ENCODE results near the gene SYT3. TPM values are rescaled to one million over a fixed set of nuclear protein-coding genes. Genes with fewer than 3 reads are reported as not detected.

Gene SYT3
- polyA plus RNA-seq, 1 donor (not counting 4 experiments of a cell fraction or from before 2014, with no cell fraction given): not detected

GRCh38 chr19:50661766-50662650 is 22.3 kb upstream of the SYT3 start:
- Histone ChIP-seq H3K27ac (ENCODE audit: control insufficient read depth, insufficient read depth, low read length) (no peak overlapping the region), H2AFZ (ENCODE audit: control insufficient read depth, low read length) (no peak overlapping the region), H3K9ac (ENCODE audit: control insufficient read depth, extremely low read depth, insufficient read depth, low read length) (no peak overlapping the region), H3K4me3 (ENCODE audit: control insufficient read depth in 2 of 3, extremely low read depth in 1 of 3, insufficient read depth in 2 of 3, low read depth in 1 of 3, low read length in 3 of 3) (no peak overlapping the region), H3K9me3 (ENCODE audit: control insufficient read depth, low read depth, low read length) (no peaks in the 10 kb centered on the region), H3K9me1 (ENCODE audit: control insufficient read depth, extremely low read depth, insufficient read depth, low read length) (no peaks in the 10 kb centered on the region), H3K79me2 (ENCODE audit: control insufficient read depth, insufficient read depth, low read length) (no peaks in the 10 kb centered on the region), H3K36me3 (ENCODE audit: control insufficient read depth in 2 of 2, extremely low read depth in 1 of 2, insufficient read depth in 2 of 2, low read length in 2 of 2) (no peaks in the 10 kb centered on the region), H3K4me1 (ENCODE audit: control insufficient read depth, extremely low read depth, insufficient read depth, low read length) (no peaks in the 10 kb centered on the region), H3K4me2 (ENCODE audit: control insufficient read depth, extremely low read depth, insufficient read depth, low read depth, low read length) (no peak overlapping the region), H4K20me1 (ENCODE audit: control insufficient read depth, extremely low read depth, insufficient read depth, low read length) (peaks cover 2% of the 10 kb centered on the region), H3K27me3 (ENCODE audit: control insufficient read depth, extremely low read depth, insufficient read depth, low read length) (peaks cover 20% of the 10 kb centered on the region)
- TF ChIP-seq EZH2 (IDR thresholded peaks at IDR 0.05; ENCODE audit: low read length): no peak
- no peak for DNase-seq (ENCODE audit: low read depth, low spot score)
- dilution Hi-C loops (cut with MboI; ENCODE audit: extremely low pct_ligation_motif_present, low sequenced_read_pairs): no loop called here
- FAIRE-seq: no peak

DNA sequence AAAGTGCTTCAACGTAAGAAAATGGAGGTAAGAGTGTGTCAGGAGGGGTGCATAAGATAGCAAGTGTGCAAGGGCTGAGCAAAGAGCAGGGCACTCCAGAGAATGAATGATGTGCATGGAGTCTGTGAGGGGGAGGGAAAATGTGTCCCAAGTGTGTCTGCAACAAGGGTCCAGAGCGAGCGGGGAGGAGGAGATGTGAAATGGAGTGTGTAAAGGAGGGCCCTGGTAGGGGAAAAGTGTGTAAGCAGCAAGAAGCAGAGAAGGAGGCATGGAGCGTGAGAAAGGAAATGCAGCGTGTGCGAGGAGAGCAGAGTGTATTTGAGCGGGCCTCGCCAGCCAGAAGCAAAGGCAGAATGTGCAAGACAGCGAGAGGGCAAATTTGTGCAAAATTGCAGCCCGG is 21.3 kb upstream of the SYT3 start:
- Histone ChIP-seq H3K4me3 (ENCODE audit: control insufficient read depth in 2 of 3, extremely low read depth in 1 of 3, insufficient read depth in 2 of 3, low read depth in 1 of 3, low read length in 3 of 3) (no peak overlapping the region), H3K9me3 (ENCODE audit: control insufficient read depth, low read depth, low read length) (no peaks in the 10 kb centered on the region), H3K4me2 (ENCODE audit: control insufficient read depth, extremely low read depth, insufficient read depth, low read depth, low read length) (no peak overlapping the region), H3K9me1 (ENCODE audit: control insufficient read depth, extremely low read depth, insufficient read depth, low read length) (no peaks in the 10 kb centered on the region), H3K79me2 (ENCODE audit: control insufficient read depth, insufficient read depth, low read length) (no peaks in the 10 kb centered on the region), H4K20me1 (ENCODE audit: control insufficient read depth, extremely low read depth, insufficient read depth, low read length) (peaks cover 2% of the 10 kb centered on the region), H2AFZ (ENCODE audit: control insufficient read depth, low read length) (no peak overlapping the region), H3K4me1 (ENCODE audit: control insufficient read depth, extremely low read depth, insufficient read depth, low read length) (no peaks in the 10 kb centered on the region), H3K9ac (ENCODE audit: control insufficient read depth, extremely low read depth, insufficient read depth, low read length) (no peak overlapping the region), H3K27ac (ENCODE audit: control insufficient read depth, insufficient read depth, low read length) (no peak overlapping the region), H3K36me3 (ENCODE audit: control insufficient read depth in 2 of 2, extremely low read depth in 1 of 2, insufficient read depth in 2 of 2, low read length in 2 of 2) (no peaks in the 10 kb centered on the region), H3K27me3 (ENCODE audit: control insufficient read depth, extremely low read depth, insufficient read depth, low read length) (peaks cover 10% of the 10 kb centered on the region)
- TF ChIP-seq CTCF (optimal IDR thresholded peaks at IDR 0.05 in 1 of 3, IDR thresholded peaks at IDR 0.05 in 1 of 3, conservative IDR thresholded peaks at IDR 0.05 in 1 of 3; ENCODE audit: extremely low read depth in 1 of 3, insufficient read depth in 2 of 3, low read length in 3 of 3) (no peak), EZH2 (IDR thresholded peaks at IDR 0.05; ENCODE audit: low read length) (no peak)
- DNase-seq (ENCODE audit: low read depth, low spot score): no peak
- dilution Hi-C loops (cut with MboI; ENCODE audit: extremely low pct_ligation_motif_present, low sequenced_read_pairs): no loop called here
- no peak for FAIRE-seq
